ENCODE data around the gene ADISSP.

DNA sequence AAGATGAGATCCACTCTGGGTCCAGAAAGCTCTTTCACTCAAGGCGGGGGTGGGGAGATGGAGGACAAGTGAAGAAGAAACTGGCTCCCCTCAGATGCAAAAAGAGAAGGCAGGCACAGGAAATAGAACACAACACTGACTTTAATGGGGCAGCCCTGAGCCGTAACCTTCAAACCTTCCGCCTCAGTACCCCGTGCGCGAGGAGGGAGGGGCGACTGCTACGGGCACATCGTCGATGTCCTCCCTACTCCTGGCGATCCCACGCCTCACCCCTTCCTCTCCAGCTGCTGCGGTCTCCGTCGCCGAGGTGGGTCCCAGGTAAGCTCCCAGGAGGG is 9.8 kb upstream of the ADISSP start:
- TF ChIP-seq, protein P1, sequence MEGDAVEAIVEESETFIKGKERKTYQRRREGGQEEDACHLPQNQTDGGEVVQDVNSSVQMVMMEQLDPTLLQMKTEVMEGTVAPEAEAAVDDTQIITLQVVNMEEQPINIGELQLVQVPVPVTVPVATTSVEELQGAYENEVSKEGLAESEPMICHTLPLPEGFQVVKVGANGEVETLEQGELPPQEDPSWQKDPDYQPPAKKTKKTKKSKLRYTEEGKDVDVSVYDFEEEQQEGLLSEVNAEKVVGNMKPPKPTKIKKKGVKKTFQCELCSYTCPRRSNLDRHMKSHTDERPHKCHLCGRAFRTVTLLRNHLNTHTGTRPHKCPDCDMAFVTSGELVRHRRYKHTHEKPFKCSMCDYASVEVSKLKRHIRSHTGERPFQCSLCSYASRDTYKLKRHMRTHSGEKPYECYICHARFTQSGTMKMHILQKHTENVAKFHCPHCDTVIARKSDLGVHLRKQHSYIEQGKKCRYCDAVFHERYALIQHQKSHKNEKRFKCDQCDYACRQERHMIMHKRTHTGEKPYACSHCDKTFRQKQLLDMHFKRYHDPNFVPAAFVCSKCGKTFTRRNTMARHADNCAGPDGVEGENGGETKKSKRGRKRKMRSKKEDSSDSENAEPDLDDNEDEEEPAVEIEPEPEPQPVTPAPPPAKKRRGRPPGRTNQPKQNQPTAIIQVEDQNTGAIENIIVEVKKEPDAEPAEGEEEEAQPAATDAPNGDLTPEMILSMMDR (conservative IDR thresholded peaks at IDR 0.05; ENCODE audit: low read depth, low read length), result no peak
- TF ChIP-seq EZH2 (IDR thresholded peaks at IDR 0.05; ENCODE audit: low read length, unreplicated experiment), result no peak
